Colonic mucosa (tissue), 4 donors: Measurements from ENCODE around the gene GCNT2. TPM values are rescaled to one million over a fixed set of nuclear protein-coding genes. Genes with fewer than 3 reads are reported as not detected.

Source experiments
- DNase-seq: peaks from one replicate; pipeline ENCODE4 v3.0.0-alpha.2; 2020
- H3K27ac ChIP-seq: fragments of 200-600 bp; one replicate; pipeline ENCODE4 v1.8.0; 2021
- H3K27me3 ChIP-seq: fragments of 200-600 bp; one replicate; pipeline ENCODE4 v1.8.0; 2021
- H3K36me3 ChIP-seq: fragments of 200-600 bp; one replicate; pipeline ENCODE4 v1.8.0; 2021
- H3K4me1 ChIP-seq: fragments of 200-600 bp; one replicate; pipeline ENCODE4 v1.8.0; 2021; ENCODE audit warnings: mild to moderate bottlenecking
- H3K4me3 ChIP-seq: fragments of 200-600 bp; one replicate; pipeline ENCODE4 v1.8.0; 2021
- H3K9ac ChIP-seq, 2 donors: one replicate each; pipeline ENCODE4 v1.7.0; 2013; ENCODE audit warnings: control low read depth in 2 of 2, low read depth in 2 of 2, low read length in 2 of 2
- H3K9me3 ChIP-seq: fragments of 200-600 bp; one replicate; pipeline ENCODE4 v1.8.0; 2021
- CTCF ChIP-seq: fragments of 200-600 bp; IDR thresholded peaks from one replicate; pipeline ENCODE4 v1.8.0; 2022; ENCODE audit warnings: antibody characterized with exemption, mild to moderate bottlenecking
- intact Hi-C: fragments of 100-400 bp; cut with DNase I; formaldehyde crosslinking; loops from one replicate; pipeline ENCODE4 v1.14.1; 2022
- total RNA-seq, 2 donors: library from RNA; stranded (reverse); fragmentation: NEBNext Ultra II Directional in 1 of 2; extraction: Animal tissue kit (Norgen Biotek cat#: 25700) in 1 of 2; gene quantifications; one replicate each; pipeline ENCODE4 v1.2.1, GENCODE V29; 2021
- donor health status: healthy.
- donor health status: DM: no; HTN: no; CAD: no.
- donor health status: DM: no; HTN: no; CAD: no.

The GCNT2 gene
- 1 to 10 TPM; 9.8 to 9.9 TPM for total RNA-seq

GRCh38 chr6:10521104-10521808 is at the start of gene GCNT2:
Gene GCNT2, plus strand, starts transcription at chr6:10521351. Its CDS starts 7,561 bp downstream, at chr6:10528912.
- no peaks in the 10 kb centered on the region for H3K27me3 ChIP-seq
- H3K4me3 ChIP-seq, result no peak within 1 kb of the TSS
- no peak for TF ChIP-seq CTCF
- peak within 1 kb of the TSS; percentile 28 for H3K27ac ChIP-seq
- H3K9ac ChIP-seq, result peak within 1 kb of the TSS; percentile 24 to 46
- no peaks in the 10 kb centered on the region for H3K9me3 ChIP-seq
- peak; percentile 36 for DNase-seq
- H3K36me3 ChIP-seq, result no peaks in the 10 kb centered on the region
- intact Hi-C loops, result no loop called here
- no peaks in the 10 kb centered on the region for H3K4me1 ChIP-seq

DNA sequence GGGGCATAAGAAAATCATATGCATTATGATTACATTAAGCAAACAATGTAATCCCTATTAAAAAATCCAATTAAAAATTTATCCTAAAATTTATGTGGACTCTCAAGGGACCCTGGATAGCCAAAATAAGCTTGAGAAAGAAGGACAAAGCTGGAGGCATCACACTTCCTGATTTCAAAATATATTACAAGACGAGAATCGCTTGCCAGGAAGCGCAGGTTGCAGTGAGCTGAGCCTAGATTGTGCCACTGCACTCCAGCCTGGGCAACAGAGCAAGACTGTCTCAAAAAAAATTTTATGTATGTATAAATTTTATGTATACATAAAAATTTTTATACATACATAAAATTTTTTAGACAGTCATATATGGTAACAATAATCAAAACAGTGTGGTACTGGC is 48.5 kb upstream of the GCNT2 start:
- Histone ChIP-seq H3K9me3 (no peaks in the 10 kb centered on the region), H3K4me3 (no peak overlapping the region), H3K36me3 (no peaks in the 10 kb centered on the region), H3K9ac (no peak overlapping the region), H3K27me3 (no peaks in the 10 kb centered on the region), H3K27ac (no peak overlapping the region), H3K4me1 (no peaks in the 10 kb centered on the region)
- DNase-seq, result no peak
- TF ChIP-seq CTCF, result no peak
- intact Hi-C loops, result loop anchor here (10.0 kb wide), 1 partner anchor 602 kb away; no protein-coding TSS in a partner anchor

GRCh38 chr6:10478187-10479040 is 42.7 kb upstream of the GCNT2 start:
- peak; percentile 44 for TF ChIP-seq CTCF

DNA sequence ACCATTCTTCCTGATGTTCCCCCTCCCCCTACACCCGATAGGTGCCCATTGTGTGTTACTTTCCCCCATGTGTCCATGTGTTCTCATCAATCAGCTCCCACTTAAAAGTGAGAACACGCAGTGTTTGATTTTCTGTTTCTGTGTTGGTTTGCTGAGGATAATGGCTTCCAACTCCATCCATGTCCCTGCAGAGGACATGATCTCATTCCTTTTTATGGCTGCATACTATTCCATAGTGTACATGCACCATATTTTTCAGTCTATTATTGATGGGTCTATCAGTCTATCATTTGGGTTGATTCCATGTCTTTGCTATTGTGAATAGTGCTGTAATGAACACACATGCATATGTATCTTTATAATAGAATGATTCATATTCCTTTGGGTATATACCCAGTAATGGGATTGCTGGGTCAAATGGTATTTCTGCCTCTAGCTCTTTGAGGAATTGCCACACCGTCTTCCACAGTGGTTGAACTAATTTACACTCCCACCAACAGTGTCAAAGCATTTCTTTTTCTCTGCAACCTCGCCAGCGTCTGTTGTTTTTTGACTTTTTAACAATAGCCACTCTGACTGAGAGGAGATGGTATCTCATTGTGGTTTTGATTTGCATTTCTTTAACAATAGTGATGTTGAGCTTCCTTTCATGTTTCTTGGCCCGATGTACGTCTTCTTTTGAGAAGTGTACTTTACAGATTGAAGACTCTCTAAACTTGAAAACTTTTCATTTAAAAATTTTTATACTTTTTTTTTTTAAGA is 41.0 kb upstream of the GCNT2 start:
- H3K36me3 ChIP-seq, result no peaks in the 10 kb centered on the region
- TF ChIP-seq CTCF, result no peak
- H3K27ac ChIP-seq, result no peak overlapping the region
- no peak overlapping the region for H3K9ac ChIP-seq
- H3K27me3 ChIP-seq, result no peaks in the 10 kb centered on the region
- intact Hi-C loops, result loop anchor here (2.0 to 10.0 kb wide), 2 partner anchors 323 to 595 kb away; no protein-coding TSS in a partner anchor
- no peak for DNase-seq
- H3K4me3 ChIP-seq, result no peak overlapping the region
- no peaks in the 10 kb centered on the region for H3K4me1 ChIP-seq
- H3K9me3 ChIP-seq, result no peaks in the 10 kb centered on the region

More at GRCh38 chr6:10478187-10479040, 42.7 kb upstream of the GCNT2 start:
- H3K4me3 ChIP-seq, result no peak overlapping the region
- H3K27ac ChIP-seq, result no peak overlapping the region
- no peaks in the 10 kb centered on the region for H3K27me3 ChIP-seq
- H3K4me1 ChIP-seq, result no peaks in the 10 kb centered on the region
- intact Hi-C loops, result loop anchor here (2.0 to 10.0 kb wide), 2 partner anchors 324 to 596 kb away; no protein-coding TSS in a partner anchor
- no peaks in the 10 kb centered on the region for H3K9me3 ChIP-seq
- no peaks in the 10 kb centered on the region for H3K36me3 ChIP-seq
- H3K9ac ChIP-seq, result no peak overlapping the region
- no peak for DNase-seq

- Histone ChIP-seq H3K27ac (no peak overlapping the region), H3K27me3 (no peaks in the 10 kb centered on the region), H3K36me3 (no peaks in the 10 kb centered on the region), H3K4me3 (no peak overlapping the region), H3K9me3 (no peaks in the 10 kb centered on the region), H3K9ac (no peak overlapping the region), H3K4me1 (no peaks in the 10 kb centered on the region)
- intact Hi-C loops, result no loop called here
- no peak for TF ChIP-seq CTCF
- DNase-seq, result no peak
Measured at GRCh38 chr6:10481101-10481500, 40.0 kb upstream of the GCNT2 start.
